K562 (cell line): ENCODE measurements around the gene PLEKHO2. TPM values are rescaled to one million over a fixed set of nuclear protein-coding genes. Genes with fewer than 3 reads are reported as not detected.

Source experiments
- ATAC-seq: fragments of 200-7000 bp; cut with Tn5 transposase; 3 replicates; pipeline ENCODE4 v1.9.1; 2020; ENCODE audit warnings: moderate library complexity
- BruUV-seq: library from RNA; stranded (reverse); fragments of 400-500 nt; replicated peaks from 2 replicates; lab custom pipeline; 2021; lab: Mats Ljungman, UMichigan
- CTCF ChIA-PET: fragments of 300-600 bp; formaldehyde crosslinking; extraction: SDS; loops from one replicate; lab custom pipeline; 2021; ENCODE audit warnings: low intra/inter-chr PET ratio; lab: Yijun Ruan, JAX
- POLR2A ChIA-PET: fragments of 300-600, 350-650 bp; sonication (Branson Sonifier 250); formaldehyde crosslinking; extraction: SDS; loops from one replicate; lab custom pipeline; 2021; ENCODE audit warnings: antibody characterized with exemption, inconsistent platforms; lab: Yijun Ruan, JAX
- DNase-seq, 4 experiments: peaks; one replicate each; pipeline versions ENCODE4 v3.0.0 to v3.0.0-alpha.2; 2011 to 2018; ENCODE audit warnings: low spot score in 3 of 4, mixed read lengths in 3 of 4; ENCODE audit errors: extremely low read depth in 1 of 4
- FAIRE-seq: peaks from 2 replicates; lab custom pipeline; 2011; peaks lifted over from hg19 to GRCh38; lab: Jason Lieb, UNC
- H2AFZ ChIP-seq: 2 replicates; pipeline ENCODE4 v1.6.0; 2011; ENCODE audit warnings: low read depth, low read length, control low read depth, inconsistent platforms
- H3K27ac ChIP-seq: fragments of 200-600 bp; 3 replicates; pipeline ENCODE4 v1.8.0; 2011; ENCODE audit warnings: low read depth, mild to moderate bottlenecking, control low read depth, inconsistent platforms, low read length, moderate library complexity, mixed read lengths; ENCODE audit errors: extremely low read depth
- H3K27me3 ChIP-seq, 2 experiments: fragments of 300-600 bp in 1 of 2; 2 replicates in 1 of 2; 3 replicates in 1 of 2; pipeline versions ENCODE4 v1.6.0 to v1.8.0; 2011; ENCODE audit warnings: inconsistent platforms in 2 of 2, low read length in 2 of 2, mild to moderate bottlenecking in 1 of 2, mixed read lengths in 1 of 2, moderate library complexity in 1 of 2; ENCODE audit not compliant: control insufficient read depth in 2 of 2, insufficient read depth in 2 of 2
- H3K36me3 ChIP-seq: fragments of 300-600 bp; 3 replicates; pipeline ENCODE4 v1.8.0; 2011; ENCODE audit warnings: mild to moderate bottlenecking, low read length, inconsistent platforms; ENCODE audit not compliant: control insufficient read depth, insufficient read depth
- H3K4me1 ChIP-seq, 2 experiments: fragments of 200-600 bp in 1 of 2; replicated peaks in 1 of 2; 2 replicates in 1 of 2; 3 replicates in 1 of 2; pipeline versions ENCODE4 v1.5.1 to v1.8.0; 2011; ENCODE audit warnings: inconsistent platforms in 2 of 2, low read length in 2 of 2, mild to moderate bottlenecking in 1 of 2, mixed read lengths in 1 of 2, moderate library complexity in 1 of 2; ENCODE audit not compliant: control insufficient read depth in 2 of 2, insufficient read depth in 2 of 2
- H3K4me2 ChIP-seq: 2 replicates; pipeline ENCODE4 v1.6.1; 2011; ENCODE audit warnings: low read length, control low read depth, inconsistent platforms, mixed read lengths; ENCODE audit not compliant: insufficient read depth
- H3K4me3 ChIP-seq: fragments of 200-600 bp; sonication (generic), shearing (Covaris generic); 2 replicates; pipeline ENCODE4 v1.5.1; 2016; ENCODE audit warnings: control low read depth, inconsistent platforms
- H3K79me2 ChIP-seq: fragments of 200-600 bp; 3 replicates; pipeline ENCODE4 v1.8.0; 2011; ENCODE audit warnings: low read length, inconsistent platforms; ENCODE audit not compliant: control insufficient read depth, insufficient read depth
- H3K9ac ChIP-seq, 2 experiments: 2 replicates each; pipeline versions ENCODE4 v1.6.0 to v1.6.1; 2011; ENCODE audit warnings: low read depth in 2 of 2, low read length in 2 of 2, control low read depth in 1 of 2, inconsistent platforms in 1 of 2, mild to moderate bottlenecking in 1 of 2, mixed read lengths in 1 of 2; ENCODE audit not compliant: insufficient read depth in 1 of 2
- H3K9me1 ChIP-seq: one replicate; pipeline ENCODE4 v1.6.0; 2011; ENCODE audit warnings: inconsistent platforms, mild to moderate bottlenecking, low read length, moderate library complexity; ENCODE audit not compliant: control insufficient read depth, insufficient read depth
- H3K9me3 ChIP-seq: replicated peaks from 2 replicates; pipeline ENCODE4 v1.5.1; 2011; ENCODE audit warnings: low read depth, low read length, inconsistent platforms; ENCODE audit not compliant: control insufficient read depth, insufficient read depth
- H4K20me1 ChIP-seq: replicated peaks from 2 replicates; pipeline ENCODE4 v1.6.1; 2011; ENCODE audit warnings: low read length, inconsistent platforms, mixed read lengths; ENCODE audit not compliant: control insufficient read depth, insufficient read depth
- C11orf30 ChIP-seq: fragments of 450-650 bp; IDR thresholded peaks from 2 replicates; pipeline ENCODE4 v1.6.1; 2016; ENCODE audit warnings: low read depth, mild to moderate bottlenecking
- IFI16 ChIP-seq: fragments of 250-450 bp; sonication (Bioruptor Pico); IDR thresholded peaks from 2 replicates; pipeline ENCODE4 v2.1.2; 2022; ENCODE audit warnings: mild to moderate bottlenecking, inconsistent platforms
- ILF3 ChIP-seq: fragments of 450-650 bp; IDR thresholded peaks from 2 replicates; pipeline ENCODE4 v1.6.1; 2018; ENCODE audit warnings: antibody characterized with exemption, mild to moderate bottlenecking, moderate library complexity, borderline replicate concordance
- JUND ChIP-seq, 2 experiments: IDR thresholded peaks; 2 replicates in 1 of 2; 3 replicates in 1 of 2; pipeline ENCODE4 v1.6.1; 2011; ENCODE audit warnings: borderline replicate concordance in 2 of 2, low read depth in 2 of 2, low read length in 2 of 2, improper control_type of control experiment in 1 of 2, missing biosample characterization in 1 of 2, missing genetic modification characterization in 1 of 2, missing genetic modification reagents in 1 of 2
- NCOA6 ChIP-seq: fragments of 450-650 bp; IDR thresholded peaks from 2 replicates; pipeline ENCODE4 v1.6.1; 2017; ENCODE audit warnings: mild to moderate bottlenecking
- RAD51 ChIP-seq: fragments of 450-650 bp; IDR thresholded peaks from 2 replicates; pipeline ENCODE4 v1.7.1; 2016; ENCODE audit warnings: low read depth, mild to moderate bottlenecking, borderline replicate concordance
- SIN3A ChIP-seq, 2 experiments: fragments of 150-350 bp in 1 of 2; IDR thresholded peaks; 2 replicates each; pipeline ENCODE4 v1.6.1; 2011 to 2016; ENCODE audit warnings: borderline replicate concordance in 2 of 2, low read depth in 2 of 2, low read length in 2 of 2, mild to moderate bottlenecking in 2 of 2, moderate library complexity in 2 of 2; ENCODE audit not compliant: control insufficient read depth in 1 of 2
- TBP ChIP-seq: optimal IDR thresholded peaks from 2 replicates; pipeline ENCODE3; 2011; ENCODE audit warnings: low read depth, low read length, improper control_type of control experiment
- WGBS: fragments of 100-300 bp; shearing (Covaris generic); methylation state at CpG from one replicate; pipeline ENCODE4 v1.1.6; 2016; ENCODE audit warnings: low coverage, mixed read lengths; ENCODE audit not compliant: insufficient coverage; ENCODE audit errors: missing lambda C conversion rate; 5-methylcytosine and 5-hydroxymethylcytosine counted together
- in situ Hi-C: fragments of 300-500 bp; cut with MboI; formaldehyde crosslinking; loops from 4 replicates; pipeline ENCODE4 v1.15.0; 2018; ENCODE audit warnings: inconsistent platforms, mixed read lengths
- intact Hi-C: fragments of 100-400 bp; cut with micrococcal nuclease; formaldehyde crosslinking; loops from 2 replicates; pipeline ENCODE4 v1.14.2; 2022
- polyA plus RNA-seq, 8 experiments: library from polyadenylated mRNA; depleted of rRNA in 4 of 8; stranded (reverse) in 5 of 8; unstranded in 3 of 8; fragments of >200 nt; fragmentation: Nextera tagmentation in 2 of 8; fragmentation: Illumina TruSeq in 1 of 8; extraction: Ambion mirVana in 2 of 8; extraction: Trizol in 1 of 8; gene quantifications; 2 replicates each; pipeline versions ENCODE4 v1.2.1 to v1.2.3, GENCODE V29; 2011 to 2014; ENCODE audit warnings: inconsistent platforms in 1 of 8, missing spikeins in 1 of 8
- total RNA-seq, 7 experiments: library from RNA; depleted of rRNA in 6 of 7; stranded (reverse); fragments of >200 nt in 6 of 7; fragmentation: Illumina TruSeq in 2 of 7; extraction: Trizol in 2 of 7; gene quantifications; 2 replicates each; pipeline versions ENCODE4 v1.2.1 to v1.2.3, GENCODE V29; 2011 to 2021; ENCODE audit warnings: low replicate concordance in 1 of 7
- TF ChIP-seq, protein P1 (sequence below): fragments of 450-650 bp; IDR thresholded peaks from 2 replicates; pipeline ENCODE4 v1.6.1; 2017; ENCODE audit warnings: antibody characterized with exemption, mild to moderate bottlenecking
- TF ChIP-seq, protein P2 (sequence below): IDR thresholded peaks from 2 replicates; pipeline ENCODE4 v1.6.1; 2011; ENCODE audit warnings: borderline replicate concordance, low read depth, mild to moderate bottlenecking, moderate library complexity, low read length; ENCODE audit not compliant: insufficient read depth, poor library complexity, severe bottlenecking

PLEKHO2 gene
- total and polyA plus RNA-seq, 9 of the 15 experiments (the other 6 are each of a cell fraction or from before 2014, with no cell fraction given): 0.24 to 8.8 (median 5.5) TPM

DNA sequence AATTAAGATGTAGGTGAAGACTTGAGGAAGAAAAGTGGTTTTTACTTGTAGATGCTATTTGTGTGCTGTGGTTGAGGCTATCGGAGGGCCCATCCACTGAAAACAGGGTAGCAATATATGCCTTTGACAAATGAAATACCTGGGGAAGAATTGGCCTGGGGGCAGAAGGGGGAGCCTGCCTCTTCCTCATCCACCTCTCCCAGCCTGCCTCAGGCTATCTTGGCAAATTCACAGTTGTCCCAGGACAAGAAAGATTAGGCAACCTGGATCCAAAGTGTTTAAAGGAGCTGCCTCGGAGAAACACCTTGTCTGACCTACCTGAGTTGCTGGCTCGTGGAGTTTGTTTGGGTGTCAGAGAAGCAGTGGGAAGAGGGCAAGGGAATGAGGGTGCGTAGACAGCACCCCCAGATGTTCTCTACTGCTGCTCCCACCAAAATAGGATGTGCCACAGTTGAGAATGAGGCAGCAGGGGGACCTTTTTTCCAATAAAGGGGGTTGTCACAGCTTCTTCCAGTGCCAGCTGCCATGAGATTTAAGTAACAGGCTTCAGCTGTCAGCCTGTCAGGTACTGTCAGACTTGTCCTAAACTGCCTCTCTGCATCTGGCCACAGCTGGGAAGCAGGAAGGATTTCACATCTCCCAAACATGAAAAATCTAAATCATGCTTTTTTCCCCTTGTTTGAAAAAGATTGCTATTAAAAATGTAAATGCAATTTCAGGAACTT, 9.2 kb downstream of the PLEKHO2 start (continued):
- TF ChIP-seq ILF3: no peak
- TF ChIP-seq, all 486 proteins: peak for 0

DNA sequence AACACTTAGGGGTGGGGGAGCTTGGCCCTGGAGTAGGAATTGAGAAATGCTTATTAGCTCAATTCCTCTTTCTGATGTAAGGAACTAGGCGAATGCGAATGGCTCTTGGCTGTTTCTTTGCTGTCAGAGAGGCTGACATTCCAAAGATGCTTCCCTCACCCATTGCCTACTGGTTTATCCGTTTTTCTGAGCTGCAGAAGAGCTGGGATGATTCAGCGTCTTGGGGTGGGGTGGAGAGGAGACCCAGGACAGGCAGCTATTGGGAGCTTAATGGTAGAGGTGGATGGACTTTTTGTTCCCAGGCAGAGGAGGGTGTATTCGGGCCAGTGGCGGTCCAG, 9.8 kb downstream of the PLEKHO2 start:
- ATAC-seq (no peak), FAIRE-seq (no peak), DNase-seq (no peak)
- H3K79me2 ChIP-seq: peaks cover 6% of the 10 kb centered on the region; the same call in 2 of the 3 replicates
- no peaks in the 10 kb centered on the region for H3K9me3 ChIP-seq
- CTCF ChIA-PET: no interaction called here
- no peak overlapping the region for H3K4me2 ChIP-seq
- 64% methylated on average over 6 of the region's 6 CpGs for WGBS
- peaks cover 3 to 5% of the 10 kb centered on the region in 2 experiments; a peak in 4 of 5 replicates for H3K4me1 ChIP-seq
- POLR2A ChIA-PET: interaction anchor here (0.6 to 0.8 kb wide), 5 partner anchors 10 to 453 kb away, joined by 3 to 4 read pairs (median 3); partner anchors contain the start of gene RNU5B-1
- no peak overlapping the region for H2AFZ ChIP-seq
- intact Hi-C loops (no loop called here), in situ Hi-C loops (no loop called here)
- H3K9me1 ChIP-seq: no peaks in the 10 kb centered on the region
- no peak overlapping the region for H3K4me3 ChIP-seq
- no peak overlapping the region; a peak in 1 of 4 replicates for H3K9ac ChIP-seq
- no TSS peak for BruUV-seq
- peaks cover 48% of the 10 kb centered on the region; the same call in 2 of the 3 replicates for H3K36me3 ChIP-seq
- peaks cover 8% of the 10 kb centered on the region; the same call in 1 of the 2 replicates for H4K20me1 ChIP-seq
- no peak overlapping the region for H3K27ac ChIP-seq
- no peaks in the 10 kb centered on the region for H3K27me3 ChIP-seq
- TF ChIP-seq RAD51 (no peak), NCOA6 (no peak), IFI16 (no peak), C11orf30 (0 out of 2 replicates have a peak, but pooled peaks have one; percentile 27), TBP (no peak), JUND (IDR thresholded peaks at IDR 0.05; ENCODE audit: borderline replicate concordance, low read depth, low read length) (no peak), JUND (tag; IDR thresholded peaks at IDR 0.05; ENCODE audit: borderline replicate concordance, low read depth, low read length) (no peak), SIN3A (IDR thresholded peaks at IDR 0.05; ENCODE audit: borderline replicate concordance in 2 of 2, control insufficient read depth in 1 of 2, low read depth in 2 of 2, low read length in 2 of 2) (no peak)
- TF ChIP-seq, protein P1, sequence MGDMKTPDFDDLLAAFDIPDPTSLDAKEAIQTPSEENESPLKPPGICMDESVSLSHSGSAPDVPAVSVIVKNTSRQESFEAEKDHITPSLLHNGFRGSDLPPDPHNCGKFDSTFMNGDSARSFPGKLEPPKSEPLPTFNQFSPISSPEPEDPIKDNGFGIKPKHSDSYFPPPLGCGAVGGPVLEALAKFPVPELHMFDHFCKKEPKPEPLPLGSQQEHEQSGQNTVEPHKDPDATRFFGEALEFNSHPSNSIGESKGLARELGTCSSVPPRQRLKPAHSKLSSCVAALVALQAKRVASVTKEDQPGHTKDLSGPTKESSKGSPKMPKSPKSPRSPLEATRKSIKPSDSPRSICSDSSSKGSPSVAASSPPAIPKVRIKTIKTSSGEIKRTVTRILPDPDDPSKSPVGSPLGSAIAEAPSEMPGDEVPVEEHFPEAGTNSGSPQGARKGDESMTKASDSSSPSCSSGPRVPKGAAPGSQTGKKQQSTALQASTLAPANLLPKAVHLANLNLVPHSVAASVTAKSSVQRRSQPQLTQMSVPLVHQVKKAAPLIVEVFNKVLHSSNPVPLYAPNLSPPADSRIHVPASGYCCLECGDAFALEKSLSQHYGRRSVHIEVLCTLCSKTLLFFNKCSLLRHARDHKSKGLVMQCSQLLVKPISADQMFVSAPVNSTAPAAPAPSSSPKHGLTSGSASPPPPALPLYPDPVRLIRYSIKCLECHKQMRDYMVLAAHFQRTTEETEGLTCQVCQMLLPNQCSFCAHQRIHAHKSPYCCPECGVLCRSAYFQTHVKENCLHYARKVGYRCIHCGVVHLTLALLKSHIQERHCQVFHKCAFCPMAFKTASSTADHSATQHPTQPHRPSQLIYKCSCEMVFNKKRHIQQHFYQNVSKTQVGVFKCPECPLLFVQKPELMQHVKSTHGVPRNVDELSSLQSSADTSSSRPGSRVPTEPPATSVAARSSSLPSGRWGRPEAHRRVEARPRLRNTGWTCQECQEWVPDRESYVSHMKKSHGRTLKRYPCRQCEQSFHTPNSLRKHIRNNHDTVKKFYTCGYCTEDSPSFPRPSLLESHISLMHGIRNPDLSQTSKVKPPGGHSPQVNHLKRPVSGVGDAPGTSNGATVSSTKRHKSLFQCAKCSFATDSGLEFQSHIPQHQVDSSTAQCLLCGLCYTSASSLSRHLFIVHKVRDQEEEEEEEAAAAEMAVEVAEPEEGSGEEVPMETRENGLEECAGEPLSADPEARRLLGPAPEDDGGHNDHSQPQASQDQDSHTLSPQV: no peak
- TF ChIP-seq, protein P2, sequence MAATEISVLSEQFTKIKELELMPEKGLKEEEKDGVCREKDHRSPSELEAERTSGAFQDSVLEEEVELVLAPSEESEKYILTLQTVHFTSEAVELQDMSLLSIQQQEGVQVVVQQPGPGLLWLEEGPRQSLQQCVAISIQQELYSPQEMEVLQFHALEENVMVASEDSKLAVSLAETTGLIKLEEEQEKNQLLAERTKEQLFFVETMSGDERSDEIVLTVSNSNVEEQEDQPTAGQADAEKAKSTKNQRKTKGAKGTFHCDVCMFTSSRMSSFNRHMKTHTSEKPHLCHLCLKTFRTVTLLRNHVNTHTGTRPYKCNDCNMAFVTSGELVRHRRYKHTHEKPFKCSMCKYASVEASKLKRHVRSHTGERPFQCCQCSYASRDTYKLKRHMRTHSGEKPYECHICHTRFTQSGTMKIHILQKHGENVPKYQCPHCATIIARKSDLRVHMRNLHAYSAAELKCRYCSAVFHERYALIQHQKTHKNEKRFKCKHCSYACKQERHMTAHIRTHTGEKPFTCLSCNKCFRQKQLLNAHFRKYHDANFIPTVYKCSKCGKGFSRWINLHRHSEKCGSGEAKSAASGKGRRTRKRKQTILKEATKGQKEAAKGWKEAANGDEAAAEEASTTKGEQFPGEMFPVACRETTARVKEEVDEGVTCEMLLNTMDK: no peak
